ENCODE results near the gene ARID5A. TPM values are rescaled to one million over a fixed set of nuclear protein-coding genes. Genes with fewer than 3 reads are reported as not detected.

The ARID5A gene
- total RNA-seq (2013; cell fraction: nucleolus; rRNA removed) = 85.2 and 91.3 TPM in 2 replicates
- total RNA-seq (2014; rRNA removed) (46.2 and 46.8 TPM in 2 replicates), total RNA-seq (2014; rRNA removed; fragmentation: Illumina TruSeq; extraction: Trizol) (22.2 and 25.3 TPM in 2 replicates), total RNA-seq (2021) (82.7 and 87.9 TPM in 2 replicates), polyA plus RNA-seq (2011; rRNA removed) (13.3 and 28.5 TPM in 2 replicates), polyA plus RNA-seq (2014; fragmentation: Illumina TruSeq; extraction: Trizol) (3.1 and 18.1 TPM in 2 replicates), polyA plus RNA-seq (2014; fragmentation: Nextera tagmentation; extraction: Ambion mirVana) (1 to 10 TPM in 1 of 2 experiments, under 1 TPM in 1; 0.76 to 3.8 TPM), polyA plus RNA-seq (2014; rRNA removed) (79.3 and 83.3 TPM in 2 replicates), polyA plus RNA-seq (2016; fragmentation: Nextera tagmentation; extraction: Ambion mirVana) (10 to 100 TPM; 76.2 to 87.1 TPM), polyA minus RNA-seq (2011; rRNA and poly(A)+ RNA removed) (12.7 and 34.9 TPM in 2 replicates), Bru-seq, nascent RNA (percentile 98 among the genes with signal in this experiment), BruChase-seq, experiment 1, labeled RNA remaining after a 6-hour chase (percentile 96 among the genes with signal in this experiment), BruChase-seq, experiment 2, labeled RNA remaining after a 2-hour chase (percentile 96 among the genes with signal in this experiment)
- polyA plus RNA-seq (2011; ENCODE audit: low read depth) = 16.0 TPM
- 39.3 and 54.4 TPM in 2 replicates for polyA plus RNA-seq (2011; cell fraction: cytosol; rRNA removed)
- 160 and 161 TPM in 2 replicates for polyA plus RNA-seq (2011; cell fraction: nucleus; rRNA removed)
- polyA plus RNA-seq (2012) = 47.3 and 50.2 TPM in 2 replicates
- 26.1 and 28.5 TPM in 2 replicates for polyA minus RNA-seq (2011; cell fraction: cytosol; rRNA and poly(A)+ RNA removed)
- polyA minus RNA-seq (2011; cell fraction: nucleus; rRNA and poly(A)+ RNA removed) = 22.6 and 34.3 TPM in 2 replicates
- long read RNA-seq, experiment 1, transcript ARID5A-202 (6 exons, 2,038 nt) = minor isoform, 50 of 160 reads
- long read RNA-seq, experiment 1, transcript ARID5A-201 (7 exons, 2,188 nt) = major isoform, 70 of 160 reads
- long read RNA-seq, experiment 1, partial matches to known transcripts = 4 of 160 reads
- long read RNA-seq, experiment 1, other reads (novel, unspliced or antisense) = 34 of 160 reads
- long read RNA-seq, experiment 2, partial matches to known transcripts = 3 of 12 reads
- long read RNA-seq, experiment 2, other reads (novel, unspliced or antisense) = 6 of 12 reads

- 2% methylated on average over 45 of the region's 69 CpGs for WGBS (ENCODE audit: insufficient coverage, insufficient replicate concordance, low lambda C conversion rate, missing lambda C conversion rate)
- Histone ChIP-seq H3K27ac (ENCODE audit: control insufficient read depth, insufficient read depth) (peak within 1 kb of the TSS; percentile 92), H3K9me3 (replicated peaks; ENCODE audit: control insufficient read depth, insufficient read depth, low read length) (no peaks in the 10 kb centered on the region), H4K20me1 (ENCODE audit: control insufficient read depth, insufficient read depth) (peaks cover 10% of the 10 kb centered on the region), H3K79me2 (ENCODE audit: control insufficient read depth, insufficient read depth, low read length) (peaks cover 56% of the 10 kb centered on the region), H3K36me3 (ENCODE audit: control insufficient read depth in 2 of 2, insufficient read depth in 2 of 2, low read length in 1 of 2) (peaks cover 2 to 8% of the 10 kb centered on the region in 2 experiments; a peak in 2 of 4 replicates), H3K4me3 (peak within 1 kb of the TSS; percentile 94), H3K27me3 (replicated peaks in 1 of 2; ENCODE audit: control insufficient read depth in 2 of 2, insufficient read depth in 2 of 2, low read length in 1 of 2) (no peaks in the 10 kb centered on the region), H2AFZ (ENCODE audit: control insufficient read depth, low read depth, low read length) (peak within 1 kb of the TSS; percentile 95), H3K9ac (ENCODE audit: control insufficient read depth, insufficient read depth, low read length) (peak within 1 kb of the TSS; percentile 91), H3K4me2 (ENCODE audit: control insufficient read depth, insufficient read depth) (peak within 1 kb of the TSS; percentile 92), H3K4me1 (ENCODE audit: control insufficient read depth, insufficient read depth, low read length) (peaks cover 43% of the 10 kb centered on the region)
- ATAC-seq (peak; percentile 78), FAIRE-seq (no peak), DNase-seq (ENCODE audit: low read depth, low spot score) (peak; percentile 44)
- CTCF ChIA-PET = interaction anchor here (0.8 to 8.1 kb wide), 5 partner anchors 8 to 227 kb away, joined by 3 to 64 read pairs (median 20); no protein-coding TSS in a partner anchor
- SMC1A ChIA-PET (ENCODE audit: uncharacterized antibody, unreplicated experiment) = interaction anchor here (1.7 to 6.2 kb wide), 4 partner anchors 9 to 48 kb away, joined by 5 to 48 read pairs (median 15); no protein-coding TSS in a partner anchor
- intact Hi-C loops (cut with micrococcal nuclease; ENCODE audit: unreplicated experiment) (loop anchor here (5.0 to 10.0 kb wide), 3 partner anchors 199 to 428 kb away; partner anchors contain the start of genes CNNM4 and NCAPH), in situ Hi-C loops (cut with MboI) (no loop called here)
- BruUV-seq (replicated peaks) = no TSS peak
- RAD21 ChIA-PET (ENCODE audit: unreplicated experiment) = interaction anchor here (1.1 to 2.4 kb wide), 3 partner anchors 9 to 338 kb away, joined by 3 to 35 read pairs (median 6); no protein-coding TSS in a partner anchor
- POLR2A ChIA-PET = interaction anchor here (0.5 to 8.1 kb wide), 6 partner anchors 8 to 347 kb away, joined by 3 to 106 read pairs (median 4); no protein-coding TSS in a partner anchor
- TF ChIP-seq CBFB (IDR thresholded peaks at IDR 0.05; ENCODE audit: low read depth) (no peak), KAT2A (conservative IDR thresholded peaks at IDR 0.05; ENCODE audit: control insufficient read depth, low read depth, low read length) (no peak), CHD2 (IDR thresholded peaks at IDR 0.05; ENCODE audit: borderline replicate concordance, low read depth, low read length) (peak; percentile 85), PBX3 (IDR thresholded peaks at IDR 0.05; ENCODE audit: insufficient replicate concordance, low read depth, low read length) (no peak), IRF3 (IDR thresholded peaks at IDR 0.05) (no peak), USF1 (IDR thresholded peaks at IDR 0.05; ENCODE audit: borderline replicate concordance, extremely low read length, insufficient read depth, low read depth, low read length) (no peak), HDAC2 (IDR thresholded peaks at IDR 0.05) (no peak), PAX8 (IDR thresholded peaks at IDR 0.05) (no peak), ASH2L (IDR thresholded peaks at IDR 0.05; ENCODE audit: borderline replicate concordance, low read depth) (0 out of 2 replicates have a peak, but pooled peaks have one; percentile 40), MEF2B (IDR thresholded peaks at IDR 0.05; ENCODE audit: partially characterized antibody, poor library complexity, severe bottlenecking) (no peak), CREM (IDR thresholded peaks at IDR 0.05; ENCODE audit: low read depth) (peak; percentile 83), ESRRA (IDR thresholded peaks at IDR 0.05; ENCODE audit: low read length) (no peak)
Observed at GRCh38 chr2:96536445-96537065, at the start of gene ARID5A. ARID5A (plus strand) TSS chr2:96536752; CDS start chr2:96536827, 75 bp downstream.

Measured in GM12878 (cell line).